A549 treated with AZD2906 at 1 μM for 4 hours (cell line): Measurements from ENCODE around the gene MANEA. TPM values are rescaled to one million over a fixed set of nuclear protein-coding genes. Genes with fewer than 3 reads are reported as not detected.

Experiments used
- total RNA-seq: library from RNA; stranded (reverse); fragments of 200-300 nt; extraction: Qiagen RNA extraction; gene quantifications from 5 replicates; pipeline ENCODE4 v1.2.3, GENCODE V29; 2022

Gene MANEA, protein sequence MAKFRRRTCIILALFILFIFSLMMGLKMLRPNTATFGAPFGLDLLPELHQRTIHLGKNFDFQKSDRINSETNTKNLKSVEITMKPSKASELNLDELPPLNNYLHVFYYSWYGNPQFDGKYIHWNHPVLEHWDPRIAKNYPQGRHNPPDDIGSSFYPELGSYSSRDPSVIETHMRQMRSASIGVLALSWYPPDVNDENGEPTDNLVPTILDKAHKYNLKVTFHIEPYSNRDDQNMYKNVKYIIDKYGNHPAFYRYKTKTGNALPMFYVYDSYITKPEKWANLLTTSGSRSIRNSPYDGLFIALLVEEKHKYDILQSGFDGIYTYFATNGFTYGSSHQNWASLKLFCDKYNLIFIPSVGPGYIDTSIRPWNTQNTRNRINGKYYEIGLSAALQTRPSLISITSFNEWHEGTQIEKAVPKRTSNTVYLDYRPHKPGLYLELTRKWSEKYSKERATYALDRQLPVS
- 3.0 to 3.9 TPM (median 3.3 TPM) in 5 replicates for total RNA-seq

DNA sequence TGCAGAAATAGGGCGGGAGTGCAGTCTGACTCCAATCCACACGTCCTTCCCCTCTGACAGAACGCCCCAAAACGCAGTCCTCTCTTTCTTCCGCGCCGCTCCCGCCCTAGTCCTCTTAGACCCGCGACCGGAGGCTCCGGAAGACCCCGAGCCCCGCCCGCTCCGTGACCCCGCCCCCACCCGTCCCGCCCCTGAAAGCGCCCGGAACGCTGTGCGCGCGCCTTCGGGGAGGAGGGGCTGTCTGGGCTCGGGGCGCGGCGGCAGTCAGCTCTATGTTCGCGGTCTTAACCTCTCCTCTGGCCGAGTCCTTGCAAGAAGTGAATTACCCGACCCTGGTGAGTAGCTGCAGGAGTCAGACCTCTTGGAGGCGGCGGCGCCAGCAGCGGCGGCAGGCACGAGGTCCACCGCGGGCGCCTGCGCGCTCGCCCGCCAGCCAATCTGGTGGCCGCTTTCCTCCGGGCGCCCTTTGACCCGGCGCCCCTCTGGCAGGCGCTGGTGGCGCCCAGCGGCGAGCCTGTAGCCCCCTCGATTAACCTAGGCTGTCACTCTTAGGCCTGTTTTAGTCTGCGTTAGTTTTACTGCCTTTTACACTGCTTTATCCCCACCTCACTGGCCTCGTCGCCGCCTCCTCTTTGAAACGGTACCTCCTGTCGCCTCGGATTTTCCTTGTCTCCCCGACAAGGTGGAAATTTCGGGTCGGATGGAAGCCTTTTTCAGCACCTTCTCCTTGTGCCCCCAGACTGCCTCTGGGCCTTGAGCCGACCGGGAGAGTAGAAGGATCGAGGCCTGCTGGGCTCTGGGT lies at the start of gene MANEA:
TSS of gene MANEA (plus strand) at position 232 of the 802 bp plus-strand sequence. CDS start 8,905 bp downstream, outside the sequence.

